HS-5 (cell line): ENCODE results near the gene CFAP410.
"Not testable (repeated sequence)": the region's sequence is repeated elsewhere in the genome, so short reads cannot be mapped to it uniquely, and the experiment has no call there.

ENCODE experiments used
- DNase-seq: peaks from one replicate; pipeline ENCODE4 v3.0.0-alpha.2; 2012; ENCODE audit warnings: low read depth

The CFAP410 gene

DNA sequence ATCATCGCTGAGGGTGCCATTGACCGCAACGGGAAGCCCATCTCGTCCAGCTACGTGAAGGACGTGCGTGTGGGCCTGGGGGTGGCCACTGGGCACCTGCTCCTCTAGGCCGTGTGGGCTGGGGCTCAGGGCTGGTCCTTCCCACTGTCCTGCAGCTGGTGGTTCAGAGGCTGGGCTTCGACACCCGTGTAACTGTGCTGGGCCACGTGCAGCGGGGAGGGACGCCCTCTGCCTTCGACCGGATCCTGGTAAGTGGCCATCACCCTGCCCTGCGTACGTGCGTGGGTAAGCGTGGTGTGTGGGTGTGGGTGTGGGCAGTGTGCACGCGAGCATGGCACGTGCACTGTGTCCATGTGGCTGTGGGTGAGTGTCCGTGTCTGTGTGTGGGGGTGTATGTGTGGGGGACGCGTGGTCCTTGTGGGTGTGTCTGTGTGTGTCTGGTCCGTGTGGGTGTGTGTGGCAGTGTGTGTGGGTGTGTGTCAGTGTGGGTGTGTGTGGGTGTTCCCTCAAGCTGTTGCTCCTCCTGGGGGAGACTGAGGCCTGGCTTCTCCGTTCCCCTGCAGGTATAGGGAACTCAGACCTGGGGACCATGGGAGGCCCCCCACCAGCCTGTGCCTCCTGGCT is 22.8 kb downstream of the CFAP410 start:
- DNase-seq: no peak

DNA sequence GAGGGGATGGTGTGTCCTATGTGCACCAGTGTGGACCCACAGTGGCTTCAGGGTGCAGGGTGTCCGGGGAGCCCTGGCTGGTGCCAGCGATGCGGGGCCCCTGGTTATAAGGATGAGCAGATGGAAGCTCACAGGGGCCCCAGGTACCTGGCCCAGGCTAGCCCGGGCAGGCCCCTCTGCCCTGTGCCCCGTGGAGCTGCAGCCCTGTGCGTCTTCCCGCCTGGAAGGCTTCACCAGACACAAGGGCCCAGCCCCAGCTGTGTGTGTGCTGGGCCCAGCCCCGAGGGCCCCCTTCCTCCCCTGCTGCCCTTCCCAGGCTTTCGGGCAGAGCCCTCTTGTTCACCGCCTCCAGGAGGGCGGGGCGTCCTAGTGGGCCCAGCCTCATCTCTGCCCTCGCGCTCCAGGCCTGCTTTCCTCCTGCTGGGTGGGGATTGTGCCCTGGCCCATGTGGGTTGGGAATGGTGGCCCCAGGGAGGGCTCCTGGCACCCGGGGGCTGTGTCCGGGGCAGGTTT is 23.4 kb downstream of the CFAP410 start:
- no peak for DNase-seq

DNA sequence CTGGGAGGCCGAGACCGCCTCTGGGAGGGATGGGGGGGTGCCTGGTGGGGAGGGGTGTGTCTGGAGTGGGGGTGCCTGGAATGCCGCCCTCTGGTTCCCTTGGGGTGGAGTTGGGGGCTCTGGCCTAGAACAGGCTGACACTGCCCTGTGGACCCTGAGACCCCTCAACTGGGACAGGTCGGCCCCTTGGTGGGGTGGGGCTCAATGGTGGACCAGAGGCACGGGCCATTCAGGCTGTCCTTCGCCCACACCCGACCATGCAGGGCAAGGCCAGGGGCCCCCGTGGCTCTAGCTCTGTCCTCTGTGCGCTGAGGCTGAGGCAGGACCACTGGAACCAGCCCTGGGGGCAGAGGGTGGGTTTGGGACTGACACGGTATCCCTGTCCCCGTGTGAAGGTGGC is 24.6 kb downstream of the CFAP410 start:
- no peak for DNase-seq

DNA sequence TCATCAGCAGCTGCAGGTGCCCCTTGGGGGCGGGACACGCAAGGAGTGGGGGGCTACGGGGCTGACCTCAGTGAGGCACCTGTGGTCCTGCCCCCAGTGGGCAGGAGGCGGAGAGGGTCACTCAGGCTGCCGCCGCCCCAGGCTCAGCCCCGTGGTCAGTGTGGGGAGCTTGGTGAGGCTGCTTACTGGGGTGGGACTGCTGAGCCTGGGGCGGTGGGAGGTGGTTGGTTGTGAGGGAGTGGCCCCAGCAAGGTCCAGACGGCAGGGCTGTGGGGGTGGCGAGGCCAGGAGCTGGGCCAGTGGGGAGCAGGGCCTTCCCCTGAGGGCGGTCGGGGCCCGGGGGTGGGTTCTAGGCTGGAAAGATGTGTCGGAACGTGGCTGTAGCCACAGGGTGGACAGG is 25.1 kb downstream of the CFAP410 start:
- DNase-seq: no peak

DNA sequence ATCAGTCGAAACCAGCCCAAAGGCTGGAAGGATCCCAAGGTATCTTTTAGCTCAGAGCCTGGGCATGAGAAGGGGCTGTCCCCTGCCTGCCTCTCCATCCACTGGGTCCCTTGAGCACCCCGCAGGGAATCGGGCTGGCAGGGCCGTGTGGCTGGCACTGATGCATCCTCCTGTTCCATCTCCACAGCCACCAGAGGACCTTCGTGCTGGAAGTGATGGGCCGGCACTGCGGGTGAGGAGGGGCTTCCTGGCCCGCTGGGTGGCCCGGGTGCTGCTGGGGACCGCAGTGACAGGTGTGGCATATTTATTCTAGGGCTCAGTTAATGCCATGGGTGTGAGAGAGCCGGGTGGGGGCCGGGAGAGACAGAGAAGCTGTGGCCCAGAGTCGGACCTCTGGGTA is 25.7 kb downstream of the CFAP410 start:
- no peak for DNase-seq

DNA sequence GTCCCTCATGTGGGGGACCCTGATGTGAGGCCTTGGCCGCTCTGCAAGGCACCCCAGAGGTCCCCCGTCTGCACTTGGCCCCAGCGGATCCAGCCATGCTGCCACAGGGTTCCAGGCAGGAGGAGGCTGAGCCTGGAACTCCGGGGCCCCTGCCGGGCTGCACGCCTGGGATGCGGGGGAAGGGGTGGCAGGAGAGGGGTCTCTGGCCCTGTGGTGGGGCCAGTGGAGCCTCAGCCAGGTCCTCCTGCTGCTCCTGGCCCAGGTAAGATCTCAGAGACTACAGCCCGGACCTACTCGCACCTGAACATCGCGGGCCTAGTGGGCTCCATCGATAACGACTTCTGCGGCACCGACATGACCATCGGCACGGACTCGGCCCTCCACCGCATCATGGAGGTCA is 26.5 kb downstream of the CFAP410 start:
- DNase-seq: no peak

DNA sequence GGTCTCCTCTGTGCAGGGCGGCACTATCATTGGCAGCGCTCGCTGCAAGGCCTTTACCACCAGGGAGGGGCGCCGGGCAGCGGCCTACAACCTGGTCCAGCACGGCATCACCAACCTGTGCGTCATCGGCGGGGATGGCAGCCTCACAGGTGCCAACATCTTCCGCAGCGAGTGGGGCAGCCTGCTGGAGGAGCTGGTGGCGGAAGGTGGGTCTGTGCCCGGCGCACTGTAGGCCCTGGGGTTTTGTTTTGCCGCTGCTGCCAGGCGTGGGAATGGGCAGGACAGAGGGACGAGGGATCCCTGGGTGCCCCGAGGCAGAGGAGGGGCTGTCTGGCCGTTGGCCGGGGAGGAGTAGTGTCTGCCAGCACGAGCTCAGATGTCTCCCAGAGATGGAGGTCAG is 27.1 kb downstream of the CFAP410 start:
- no peak for DNase-seq

DNA sequence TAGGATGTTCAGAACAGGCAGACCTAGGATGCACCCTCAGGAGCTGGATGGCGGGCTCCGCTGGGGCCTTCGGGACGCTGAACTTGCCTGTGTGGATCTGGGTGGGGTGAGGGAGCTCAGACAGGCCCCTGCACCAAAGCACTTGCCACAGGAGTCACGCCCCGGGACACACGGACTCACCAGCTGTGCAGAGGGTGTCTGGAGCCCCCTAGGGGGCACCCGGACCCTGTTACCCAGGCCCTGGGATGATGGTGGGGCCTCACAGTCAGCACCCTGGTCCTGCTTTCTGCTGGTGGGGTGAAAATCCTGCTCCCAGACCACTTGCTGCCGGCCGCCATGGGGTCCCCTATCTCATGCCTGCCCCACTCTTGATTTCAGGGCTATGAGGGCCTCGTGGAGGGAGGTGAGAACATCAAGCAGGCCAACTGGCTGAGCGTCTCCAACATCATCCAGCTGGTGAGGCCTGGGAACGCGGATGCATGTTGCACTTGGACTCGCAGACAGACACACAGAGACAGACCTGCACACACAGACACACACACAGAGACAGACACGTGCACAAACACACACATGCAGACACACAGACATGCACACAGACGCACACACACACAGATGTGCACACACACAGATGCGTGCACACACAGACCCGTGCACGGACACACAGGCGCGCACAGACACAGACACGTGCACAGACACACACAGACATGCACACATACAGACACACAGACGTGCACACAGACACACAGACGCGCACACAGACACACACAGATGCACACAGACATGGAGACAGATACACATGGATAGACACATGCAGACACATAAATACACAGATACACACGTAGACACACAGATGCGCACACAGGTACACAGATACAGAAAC is 28.3 kb downstream of the CFAP410 start:
- DNase-seq: no peak

DNA sequence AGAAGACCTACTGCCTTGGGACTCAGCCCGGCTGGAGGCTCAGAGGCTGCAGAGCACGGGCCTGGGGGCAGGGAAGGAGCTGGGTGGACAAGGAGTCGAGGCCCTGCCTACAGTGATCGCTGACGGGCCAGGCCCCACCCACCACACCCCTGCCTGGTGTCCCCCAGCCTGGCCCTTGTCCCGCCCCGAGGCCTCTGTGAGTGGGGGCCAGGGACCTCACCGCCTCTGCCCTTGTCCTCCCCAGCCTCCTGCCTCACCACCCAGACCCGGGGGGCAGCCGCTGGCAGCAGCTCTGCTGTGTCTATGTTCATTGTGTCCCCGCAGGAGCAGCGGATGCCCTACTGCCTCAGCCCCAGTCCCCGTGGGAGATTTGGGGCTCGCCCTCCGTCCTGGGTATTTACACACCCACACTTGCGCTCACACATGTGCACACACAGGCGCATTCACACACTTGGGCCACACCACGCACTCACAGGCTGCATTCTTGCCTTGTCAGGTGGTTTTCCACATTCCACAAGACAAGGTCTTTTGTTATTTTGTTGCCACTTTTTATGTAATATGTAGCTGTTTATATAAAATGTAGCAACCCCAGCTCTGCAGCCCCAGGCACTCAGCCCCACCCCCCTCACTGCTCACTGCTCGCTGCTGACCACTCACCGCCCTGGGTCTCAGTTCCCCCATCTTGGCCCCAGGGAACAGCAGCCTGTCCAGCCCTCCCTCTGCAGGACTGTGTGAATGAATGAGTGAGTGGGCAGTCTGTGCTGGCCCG is 32.1 kb downstream of the CFAP410 start:
- no peak for DNase-seq

DNA sequence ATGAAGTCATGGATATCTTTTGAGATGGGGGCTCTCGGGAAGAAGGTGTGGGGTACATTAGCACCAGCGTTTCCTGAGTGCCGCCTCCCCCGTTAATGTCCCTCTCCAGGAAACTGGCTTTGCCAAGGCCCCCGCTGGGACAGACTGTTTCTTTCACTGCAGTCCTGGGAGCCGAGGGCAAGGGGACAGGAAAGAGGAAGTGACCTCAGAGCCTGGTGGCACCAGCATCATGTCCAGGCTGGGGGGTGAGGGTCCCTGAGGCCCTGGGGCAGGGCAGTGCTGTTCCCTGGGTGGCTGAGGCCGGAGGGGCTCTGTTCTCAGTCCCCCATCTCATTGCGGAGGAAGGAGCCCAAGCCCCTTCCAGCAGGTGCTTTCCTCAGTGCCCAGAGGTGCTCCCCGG is 33.5 kb downstream of the CFAP410 start:
- no peak for DNase-seq

DNA sequence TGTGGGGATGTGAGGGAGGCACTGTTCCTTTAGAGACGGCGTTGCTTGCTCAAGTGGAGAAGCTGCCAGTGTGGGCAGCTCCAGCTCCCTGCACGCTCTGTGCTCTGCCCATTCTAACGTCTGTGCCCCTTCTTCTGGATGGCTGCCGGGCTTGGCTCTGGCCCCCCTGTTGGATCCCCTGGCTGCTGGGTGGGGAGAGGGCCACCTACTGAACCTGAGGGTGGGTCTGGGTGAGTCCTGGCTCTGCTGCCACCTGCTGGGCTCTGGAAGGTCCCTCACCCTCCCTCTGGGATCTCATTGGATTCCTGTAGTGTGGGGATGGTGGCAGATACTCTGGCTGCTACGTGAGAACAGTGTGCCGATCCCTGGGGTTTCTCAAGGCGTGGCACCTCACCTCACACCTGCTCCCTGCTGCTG is 34.3 kb downstream of the CFAP410 start:
- no peak for DNase-seq

DNA sequence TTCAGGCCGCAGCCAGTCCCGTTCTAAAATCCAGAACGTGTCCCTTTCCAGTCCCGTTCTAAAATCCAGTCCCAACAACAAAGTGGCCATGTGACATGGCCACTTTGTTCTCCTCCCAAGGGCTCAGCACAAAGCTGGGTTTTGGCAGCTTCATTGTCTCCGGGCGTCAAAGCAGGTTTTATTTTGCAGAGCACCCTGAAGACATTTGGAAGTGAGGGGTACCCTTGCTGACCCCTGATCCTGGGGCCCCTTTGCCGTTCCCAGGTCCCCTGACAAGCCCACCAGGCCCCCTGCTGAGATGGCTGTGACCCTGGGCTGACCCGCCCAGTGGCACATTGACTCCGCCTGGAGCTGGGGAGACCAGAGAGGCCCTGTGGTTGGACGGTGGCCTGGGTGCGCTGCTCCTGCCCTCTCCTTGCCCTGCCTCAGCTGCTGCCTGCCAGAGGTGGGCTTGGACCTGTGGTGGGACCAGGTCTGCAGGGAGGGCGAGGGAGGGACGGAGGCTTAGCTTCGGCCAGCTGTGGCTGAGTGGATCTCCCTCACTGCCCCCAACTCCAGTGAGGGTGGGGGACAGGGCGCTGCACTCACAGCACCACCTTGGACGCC is 35.1 kb downstream of the CFAP410 start:
- DNase-seq: no peak

DNA sequence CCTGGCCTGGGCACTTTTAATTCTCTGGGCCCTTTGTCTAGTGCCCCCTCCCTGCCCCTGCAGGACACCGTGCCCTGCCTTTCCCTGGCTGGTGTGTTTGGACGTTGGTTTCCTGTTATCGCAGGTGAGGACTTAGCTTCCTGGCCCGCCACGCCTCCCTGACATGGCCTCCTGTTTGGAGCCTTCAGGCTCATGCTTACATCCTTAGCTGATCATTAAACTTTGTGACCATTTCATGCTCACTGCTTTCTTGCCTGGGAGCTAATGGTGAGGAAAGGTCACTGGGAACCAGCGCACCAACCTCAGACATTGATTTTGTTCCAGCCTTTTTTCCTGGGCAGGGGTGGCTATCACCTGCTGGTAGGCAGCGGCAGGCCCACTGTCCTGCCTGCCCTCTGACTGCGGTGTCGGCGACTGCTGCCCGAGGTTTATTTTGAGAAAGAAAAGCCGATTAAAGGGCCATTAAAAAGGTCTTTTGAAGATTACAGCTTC is 35.7 kb downstream of the CFAP410 start:
- no peak for DNase-seq

DNA sequence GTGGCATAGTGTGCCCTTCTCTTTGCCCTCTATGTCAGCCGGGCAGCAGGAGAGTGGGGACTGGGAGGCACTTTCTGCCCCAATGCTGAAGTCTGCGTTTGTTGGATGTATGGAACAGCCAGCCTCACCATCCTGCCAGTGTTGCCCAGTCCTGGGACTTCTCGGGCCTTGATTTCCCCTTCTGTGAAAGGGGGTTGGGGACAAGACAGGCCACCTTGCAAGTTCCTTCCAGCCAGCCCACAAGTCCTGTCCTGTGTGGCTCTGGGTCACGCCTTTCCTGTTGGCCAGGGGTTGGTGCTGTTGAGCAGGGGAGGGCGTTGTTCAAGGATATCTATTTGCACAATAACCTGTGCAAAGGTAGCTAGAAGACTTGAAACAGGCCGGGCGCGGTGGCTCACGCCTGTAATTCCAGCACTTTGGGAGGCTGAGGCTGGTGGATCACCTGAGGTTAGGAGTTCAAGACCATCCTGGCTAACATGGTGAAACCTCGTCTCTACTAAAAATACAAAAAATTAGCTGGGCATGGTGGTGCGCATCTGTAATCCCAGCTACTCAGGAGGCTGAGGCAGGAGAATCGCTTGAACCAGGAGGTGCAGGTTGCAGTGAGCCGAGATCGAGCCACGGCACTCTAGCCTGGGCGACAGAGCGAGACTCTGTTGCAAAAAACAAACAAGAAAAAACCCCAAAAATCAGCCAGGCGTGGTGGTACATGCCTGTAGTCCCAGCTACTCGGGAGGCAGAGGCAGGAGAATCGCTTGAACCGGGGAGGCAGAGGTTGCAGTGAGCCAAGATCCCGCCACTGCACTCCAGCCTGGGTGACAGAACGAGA is 36.4 kb downstream of the CFAP410 start:
- DNase-seq: not testable (repeated sequence)

DNA sequence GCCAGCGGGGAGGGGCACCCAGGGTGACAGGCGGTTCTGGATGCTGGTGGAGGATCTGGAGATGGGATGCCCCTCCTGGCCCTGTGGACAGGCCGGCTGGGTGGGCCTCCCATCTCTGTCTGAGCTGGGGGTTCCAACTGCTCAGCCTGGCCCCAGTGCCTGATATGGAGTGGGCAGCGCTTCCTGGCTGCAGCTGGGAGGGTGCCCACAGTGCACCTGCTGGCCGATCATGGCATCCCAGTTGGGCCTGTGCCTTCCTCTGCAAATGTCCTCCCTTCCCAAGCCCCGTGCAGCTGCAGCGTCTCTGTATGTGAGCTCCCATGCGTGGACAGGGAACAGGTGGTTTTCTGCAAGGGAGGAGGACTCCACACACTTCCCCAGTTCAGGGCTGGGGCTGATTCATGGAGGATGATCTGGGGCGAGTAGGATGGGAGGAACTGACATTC is 37.2 kb downstream of the CFAP410 start:
- DNase-seq: no peak

DNA sequence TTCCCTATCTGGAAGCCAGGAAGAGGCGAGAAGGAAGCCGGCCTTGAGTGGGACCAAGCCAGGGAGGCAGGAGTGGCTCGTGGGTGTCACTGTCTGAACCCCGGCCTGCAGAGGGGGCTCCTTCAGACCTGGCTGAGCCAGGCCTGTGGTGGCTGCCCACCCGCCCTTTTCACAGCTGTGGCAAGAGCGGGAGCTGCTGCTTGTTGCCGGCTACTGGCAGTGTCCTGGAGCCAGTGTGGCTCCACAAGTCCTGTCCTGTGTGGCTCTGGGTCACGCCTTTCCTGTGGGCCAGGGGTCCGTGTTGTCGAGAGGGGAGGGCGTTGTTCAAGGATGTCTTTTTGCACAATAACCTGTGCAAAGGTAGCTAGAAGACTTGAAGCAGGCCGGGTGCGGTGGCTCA is 38.0 kb downstream of the CFAP410 start:
- DNase-seq: no peak

DNA sequence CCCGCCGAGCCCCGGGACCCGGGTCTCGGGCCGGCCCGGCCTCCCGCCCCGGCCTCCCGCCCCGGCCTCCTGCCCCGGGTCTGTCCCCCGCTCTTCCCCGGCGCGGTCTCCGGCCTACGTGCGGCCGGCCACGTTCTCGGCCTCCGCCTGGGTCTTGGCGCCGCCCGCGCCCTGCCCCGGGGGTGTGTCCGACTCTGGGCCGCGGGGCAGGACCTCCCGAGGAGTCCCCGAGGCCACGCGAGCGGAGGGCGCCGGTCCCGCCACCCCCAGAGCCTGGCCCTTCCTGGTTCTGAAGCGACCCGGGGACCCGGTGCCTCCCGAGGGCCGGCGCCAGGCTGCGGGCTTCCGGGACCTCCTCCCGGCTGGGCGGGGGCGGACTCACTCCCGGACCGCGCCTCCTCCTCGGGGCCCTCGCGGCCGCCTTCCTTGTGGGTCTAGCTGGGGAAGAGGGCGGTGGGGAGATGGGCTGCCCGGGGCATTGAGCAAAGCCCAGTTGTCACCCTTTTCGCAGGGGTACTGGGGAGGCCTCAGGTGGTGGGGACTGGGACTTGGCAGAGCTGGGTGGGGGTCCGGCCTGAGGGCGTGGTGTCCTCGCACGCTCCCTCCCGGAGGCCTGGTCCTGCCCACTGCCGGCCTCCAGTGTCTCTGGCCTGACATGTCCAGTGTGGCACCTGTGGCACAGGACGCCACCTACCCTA is 38.8 kb downstream of the CFAP410 start:
- DNase-seq: peak; percentile 10

DNA sequence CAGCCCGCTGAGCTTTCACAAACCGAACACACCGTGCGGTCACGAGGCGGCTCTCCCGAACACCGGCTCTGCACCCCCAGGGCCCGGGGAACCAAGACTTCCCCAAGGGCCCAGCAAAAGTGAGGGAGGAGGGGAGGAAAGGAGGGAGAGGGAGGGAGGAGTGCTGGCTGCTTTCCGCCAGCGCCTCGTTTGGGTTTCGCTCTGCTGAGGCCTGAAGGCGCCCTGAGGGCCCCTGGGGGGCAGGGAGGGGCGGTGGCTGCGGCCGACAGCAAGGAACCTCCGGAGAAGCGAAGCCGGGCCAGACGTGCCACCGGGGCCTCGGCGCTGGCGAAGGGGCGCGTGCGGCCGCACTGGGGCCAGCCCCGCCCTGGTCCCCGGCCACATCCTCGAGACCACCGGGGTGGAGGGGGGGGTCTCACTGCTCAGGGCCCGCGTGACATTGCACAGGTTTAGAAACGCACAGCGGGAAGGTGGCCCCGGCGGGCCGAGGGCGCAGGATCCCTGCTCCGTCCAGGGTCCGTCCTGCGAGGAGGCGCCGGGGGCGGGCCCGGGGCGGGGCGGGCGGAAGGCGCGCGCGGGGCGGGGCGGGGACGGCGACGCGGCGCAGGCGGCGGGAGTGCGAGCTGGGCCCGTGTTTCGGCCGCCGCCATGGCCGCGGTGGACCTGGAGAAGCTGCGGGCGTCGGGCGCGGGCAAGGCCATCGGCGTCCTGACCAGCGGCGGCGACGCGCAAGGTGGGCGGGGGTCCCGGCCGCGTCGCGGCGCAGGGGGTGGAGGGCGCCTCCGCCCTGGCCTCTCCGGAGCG is 39.5 kb downstream of the CFAP410 start, which contains the start of gene PFKL:
Gene PFKL, plus strand, starts transcription at position 596 of the 804 bp plus-strand sequence. Its CDS starts 53 bp downstream, at position 649.
- peak; percentile 30 for DNase-seq

DNA sequence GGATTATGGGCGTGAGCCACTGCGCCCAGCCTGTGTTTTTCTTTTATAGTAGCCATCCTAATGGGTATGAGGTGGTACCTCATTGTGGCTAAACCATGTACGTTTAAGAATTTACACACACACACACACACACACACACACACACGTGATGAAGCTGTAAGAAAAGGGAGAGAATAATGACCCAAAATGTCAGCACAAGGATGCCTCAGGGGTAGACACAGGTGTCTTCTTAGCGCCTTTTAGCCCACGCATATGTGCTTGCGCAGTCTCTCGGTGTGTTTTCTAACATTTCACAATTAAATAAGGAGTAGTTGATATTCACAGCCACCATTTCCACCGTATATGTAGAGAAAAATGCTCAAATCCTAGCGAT is 40.1 kb downstream of the CFAP410 start:
- DNase-seq: peak; percentile 16
